Pancreas (tissue), 10 donors: ENCODE measurements around the gene C1orf210. TPM values are rescaled to one million over a fixed set of nuclear protein-coding genes. Genes with fewer than 3 reads are reported as not detected.
A peak's percentile ranks its signal among the peaks of the same experiment; 100 is the strongest.

ENCODE experiments used
- ATAC-seq, 4 donors: fragments of 200-7000 bp; cut with Tn5 transposase; one replicate each; pipeline versions ENCODE4 v1.8.0 to v1.9.1; 2020; ENCODE audit warnings: mild to moderate bottlenecking in 4 of 4, moderate library complexity in 4 of 4
- DNase-seq, 6 donors: peaks; one replicate each; pipeline ENCODE4 v3.0.0-alpha.2; 2020
- FAIRE-seq: peaks from 2 replicates; lab custom pipeline; 2012; peaks lifted over from hg19 to GRCh38; lab: Jason Lieb, UNC
- H3K27ac ChIP-seq, 4 donors: fragments of 200-600 bp; sonication (generic); 1 replicate in 3 of 4; 2 replicates in 1 of 4; pipeline versions ENCODE4 v1.5.0 to v1.8.0; 2020
- H3K27me3 ChIP-seq, 4 donors: fragments of 200-600 bp; one replicate each; pipeline ENCODE4 v1.8.0; 2021
- H3K36me3 ChIP-seq, 3 donors: fragments of 200-600 bp; sonication (generic) in 1 of 3; one replicate each; pipeline versions ENCODE4 v1.5.0 to v1.8.0; 2020 to 2021
- H3K4me1 ChIP-seq, 3 donors: fragments of 200-600 bp; one replicate each; pipeline ENCODE4 v1.8.0; 2021
- H3K4me3 ChIP-seq, 4 donors: fragments of 200-600 bp; sonication (generic) in 2 of 4; one replicate each; pipeline versions ENCODE4 v1.5.0 to v1.8.0; 2020 to 2021
- H3K9me3 ChIP-seq, 4 donors: fragments of 200-600 bp; one replicate each; pipeline ENCODE4 v1.8.0; 2021
- WGBS, 2 donors: extraction: QIAGEN DNeasy Blood & Tissue Kit; methylation state at CpG; one replicate each; pipeline ENCODE4 v1.1.7; 2013; 5-methylcytosine and 5-hydroxymethylcytosine counted together
- intact Hi-C, 3 donors: fragments of 100-400 bp; cut with DNase I; formaldehyde crosslinking; loops; one replicate each; pipeline versions ENCODE4 v1.11.1 to v1.14.2; 2022
- polyA plus RNA-seq, 2 donors: library from polyadenylated mRNA; stranded (reverse); fragments of 200-250 nt; gene quantifications; one replicate each; pipeline ENCODE4 v1.2.3, GENCODE V29; 2013
- total RNA-seq, 6 donors: library from RNA; stranded (reverse); fragmentation: NEBNext Ultra II Directional in 4 of 6; extraction: Animal tissue kit (Norgen Biotek cat#: 25700) in 4 of 6; gene quantifications; one replicate each; pipeline versions ENCODE4 v1.2.1 to v1.2.4, GENCODE V29; 2021 to 2023
- TF ChIP-seq, protein P1 (sequence below), 4 donors: fragments of 200-600 bp; sonication (generic) in 3 of 4; IDR thresholded peaks; one replicate each; pipeline versions ENCODE4 v1.5.0 to v1.8.0; 2021; ENCODE audit warnings: antibody characterized with exemption in 4 of 4
- donor health status: healthy with polysubstance abuse.
- donor health status: DM: no; HTN: no; CAD: no; lungs with moderate emphysema.
- donor health status: DM: no; HTN: no; CAD: no.
- donor health status: control.
- donor health status: control.
- donor health status: Bipolar disorder and iron deficiency.
- donor health status: DM: yes; HTN: yes; CAD: no.
- donor health status: DM: no; HTN: no; CAD: no.
- donor health status: DM: no; HTN: no; CAD: no.
- donor health status: DM: yes; HTN: yes; CAD: no.

Gene C1orf210
- total and polyA plus RNA-seq, 8 donors: 5.7 to 17.2 (median 12.4) TPM

DNA sequence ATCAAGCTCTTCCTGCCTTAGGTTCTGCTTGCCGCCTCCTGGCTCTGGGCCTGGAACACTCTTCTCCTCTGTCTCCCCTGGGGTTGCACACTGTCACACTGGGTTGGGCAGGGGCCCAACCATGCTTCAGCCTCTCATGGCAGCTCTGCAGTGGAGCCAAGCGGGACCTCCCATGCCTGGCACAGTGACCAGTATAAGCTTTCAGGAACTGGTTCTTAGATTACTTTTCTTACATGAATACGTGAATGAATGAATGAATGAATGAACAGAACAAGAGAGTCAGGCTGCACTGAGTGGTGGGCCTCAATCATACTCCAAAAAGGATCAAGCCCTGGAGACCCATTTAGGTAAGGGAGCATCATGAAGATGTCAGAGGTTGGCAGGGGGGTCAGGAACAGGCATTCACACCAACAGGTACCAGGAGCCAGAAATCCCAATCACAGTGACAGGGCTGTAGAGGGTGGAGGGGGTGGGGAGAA, 46.4 kb downstream of the C1orf210 start:
- TF ChIP-seq, protein P1, sequence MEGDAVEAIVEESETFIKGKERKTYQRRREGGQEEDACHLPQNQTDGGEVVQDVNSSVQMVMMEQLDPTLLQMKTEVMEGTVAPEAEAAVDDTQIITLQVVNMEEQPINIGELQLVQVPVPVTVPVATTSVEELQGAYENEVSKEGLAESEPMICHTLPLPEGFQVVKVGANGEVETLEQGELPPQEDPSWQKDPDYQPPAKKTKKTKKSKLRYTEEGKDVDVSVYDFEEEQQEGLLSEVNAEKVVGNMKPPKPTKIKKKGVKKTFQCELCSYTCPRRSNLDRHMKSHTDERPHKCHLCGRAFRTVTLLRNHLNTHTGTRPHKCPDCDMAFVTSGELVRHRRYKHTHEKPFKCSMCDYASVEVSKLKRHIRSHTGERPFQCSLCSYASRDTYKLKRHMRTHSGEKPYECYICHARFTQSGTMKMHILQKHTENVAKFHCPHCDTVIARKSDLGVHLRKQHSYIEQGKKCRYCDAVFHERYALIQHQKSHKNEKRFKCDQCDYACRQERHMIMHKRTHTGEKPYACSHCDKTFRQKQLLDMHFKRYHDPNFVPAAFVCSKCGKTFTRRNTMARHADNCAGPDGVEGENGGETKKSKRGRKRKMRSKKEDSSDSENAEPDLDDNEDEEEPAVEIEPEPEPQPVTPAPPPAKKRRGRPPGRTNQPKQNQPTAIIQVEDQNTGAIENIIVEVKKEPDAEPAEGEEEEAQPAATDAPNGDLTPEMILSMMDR (IDR thresholded peaks at IDR 0.05): no peak
- H3K27me3 ChIP-seq: no peaks in the 10 kb centered on the region
- DNase-seq (no peak), ATAC-seq (no peak), FAIRE-seq (no peak)
- intact Hi-C loops: loop anchor here in 2 of 3 donors (10.0 kb wide), 1 partner anchor 126 kb away; the partner anchor contains the start of gene ELOVL1 (in 2 of the 2)
- 76 to 80% methylated on average over 3 of the region's 3 CpGs for WGBS, 2 donors
- no peak overlapping the region for H3K27ac ChIP-seq
- no peaks in the 10 kb centered on the region for H3K9me3 ChIP-seq
- H3K36me3 ChIP-seq: no peaks in the 10 kb centered on the region
- peaks cover 0 to 8% (median 8%) of the 10 kb centered on the region in 3 donors for H3K4me1 ChIP-seq
- H3K4me3 ChIP-seq: no peak overlapping the region

- Histone ChIP-seq H3K27ac (no peak overlapping the region), H3K4me1 (no peaks in the 10 kb centered on the region), H3K9me3 (no peaks in the 10 kb centered on the region), H3K36me3 (no peaks in the 10 kb centered on the region), H3K4me3 (no peak overlapping the region), H3K27me3 (no peaks in the 10 kb centered on the region)
- DNase-seq (peak in 4 of 6 donors; percentile 63 to 80 (median 70)), FAIRE-seq (no peak), ATAC-seq (peak; percentile 94 to 97 (median 95))
- intact Hi-C loops: loop anchor here in 2 of 3 donors (10.0 kb wide), 1 partner anchor 127 kb away; the partner anchor contains the start of gene ELOVL1 (in 2 of the 2)
- TF ChIP-seq, protein P1 (IDR thresholded peaks at IDR 0.05): peak; percentile 38 to 62 (median 56)
- WGBS, 2 donors: 8% methylated on average over 5 of the region's 5 CpGs
These were observed 47.3 kb downstream of the C1orf210 start for GRCh38 chr1:43238085-43238484.

DNA sequence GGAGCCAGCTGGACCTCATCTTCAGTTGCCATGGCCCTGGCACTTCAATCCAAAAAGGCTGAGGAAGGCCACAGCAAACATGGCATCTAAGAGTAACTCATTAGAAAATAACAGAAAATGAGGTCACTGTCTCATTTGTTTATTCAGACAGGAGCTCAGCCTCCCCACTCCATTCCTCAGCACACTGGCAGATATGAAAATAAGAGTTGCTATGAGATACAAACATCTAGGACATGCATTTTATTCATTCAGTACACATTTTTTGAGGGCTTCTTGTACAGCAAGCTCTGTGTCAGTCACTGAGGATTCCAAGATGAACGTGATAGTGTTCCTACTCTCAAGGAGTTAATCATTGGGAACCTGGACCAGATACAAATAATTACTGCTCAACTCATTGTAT, 48.3 kb downstream of the C1orf210 start:
- no peak overlapping the region for H3K27ac ChIP-seq
- FAIRE-seq: no peak
- TF ChIP-seq, protein P1 (IDR thresholded peaks at IDR 0.05): no peak
- 58 to 61% methylated on average over 1 of the region's 1 CpG for WGBS, 2 donors
- H3K4me3 ChIP-seq: no peak overlapping the region
- no peak for ATAC-seq
- no peaks in the 10 kb centered on the region for H3K36me3 ChIP-seq
- no peaks in the 10 kb centered on the region for H3K4me1 ChIP-seq
- no peak for DNase-seq
- H3K27me3 ChIP-seq: no peaks in the 10 kb centered on the region
- H3K9me3 ChIP-seq: no peaks in the 10 kb centered on the region
- intact Hi-C loops: loop anchor here in 2 of 3 donors (10.0 kb wide), 1 partner anchor 128 kb away; the partner anchor contains the start of gene ELOVL1 (in 2 of the 2)

GRCh38 chr1:43235451-43236121, 49.8 kb downstream of the C1orf210 start:
- intact Hi-C loops: loop anchor here in 2 of 3 donors (10.0 kb wide), 1 partner anchor 129 kb away; the partner anchor contains the start of gene ELOVL1 (in 2 of the 2)
- DNase-seq (no peak), FAIRE-seq (no peak), ATAC-seq (peak in 1 of 4 donors; percentile 26)
- 78% methylated on average over 9 of the region's 9 CpGs for WGBS, 2 donors
- Histone ChIP-seq H3K4me1 (no peaks in the 10 kb centered on the region), H3K4me3 (no peak overlapping the region), H3K36me3 (no peaks in the 10 kb centered on the region), H3K27ac (no peak overlapping the region), H3K27me3 (no peaks in the 10 kb centered on the region), H3K9me3 (no peaks in the 10 kb centered on the region)
- TF ChIP-seq, protein P1 (IDR thresholded peaks at IDR 0.05): no peak
